Osteocyte (in vitro differentiated cells): ENCODE results near the gene WNT3A. TPM values are rescaled to one million over a fixed set of nuclear protein-coding genes. Genes with fewer than 3 reads are reported as not detected.

ENCODE experiments used
- DNase-seq: peaks from one replicate; pipeline ENCODE4 v3.0.0; 2021; ENCODE audit warnings: mixed read lengths; ENCODE audit not compliant: unreplicated experiment; ENCODE audit errors: extremely low spot score
- H3K27ac Mint-ChIP-seq: one replicate; pipeline ENCODE4 v1.8.0; 2021; ENCODE audit warnings: mild to moderate bottlenecking, mixed read lengths; ENCODE audit not compliant: unreplicated experiment
- H3K27me3 Mint-ChIP-seq: one replicate; pipeline ENCODE4 v1.8.0; 2021; ENCODE audit warnings: mixed read lengths; ENCODE audit not compliant: unreplicated experiment
- H3K36me3 Mint-ChIP-seq: one replicate; pipeline ENCODE4 v1.8.0; 2021; ENCODE audit warnings: mixed read lengths; ENCODE audit not compliant: unreplicated experiment
- H3K4me1 Mint-ChIP-seq: one replicate; pipeline ENCODE4 v1.8.0; 2021; ENCODE audit warnings: mixed read lengths; ENCODE audit not compliant: unreplicated experiment
- H3K4me3 Mint-ChIP-seq: one replicate; pipeline ENCODE4 v1.8.0; 2021; ENCODE audit warnings: mild to moderate bottlenecking, moderate library complexity, mixed read lengths; ENCODE audit not compliant: unreplicated experiment
- H3K9me3 Mint-ChIP-seq: one replicate; pipeline ENCODE4 v1.8.0; 2021; ENCODE audit warnings: mixed read lengths; ENCODE audit not compliant: unreplicated experiment
- CTCF ChIP-seq: fragments of 200-600 bp; sonication (generic); IDR thresholded peaks from 2 replicates; pipeline ENCODE4 v1.5.0; 2021; ENCODE audit warnings: antibody characterized with exemption, mild to moderate bottlenecking, moderate library complexity
- total RNA-seq: library from RNA; stranded (reverse); gene quantifications from 2 replicates; pipeline ENCODE4 v1.2.1, GENCODE V29; 2021

Gene WNT3A
- total RNA-seq, 1 donor from 2014 or later = not detected

- Mint-ChIP-seq H3K36me3 (no peaks in the 10 kb centered on the region), H3K4me1 (no peaks in the 10 kb centered on the region), H3K27me3 (peaks cover 25% of the 10 kb centered on the region), H3K4me3 (no peak overlapping the region), H3K27ac (no peak overlapping the region), H3K9me3 (no peaks in the 10 kb centered on the region)
- no peak for DNase-seq
- TF ChIP-seq CTCF = no peak
These were observed 14.0 kb downstream of the WNT3A start for GRCh38 chr1:228020686-228021354.

GRCh38 chr1:228021355-228022030 is 14.7 kb downstream of the WNT3A start:
- DNase-seq = no peak
- no peak for TF ChIP-seq CTCF
- Mint-ChIP-seq H3K27ac (no peak overlapping the region), H3K36me3 (no peaks in the 10 kb centered on the region), H3K9me3 (no peaks in the 10 kb centered on the region), H3K27me3 (peaks cover 25% of the 10 kb centered on the region), H3K4me3 (no peak overlapping the region), H3K4me1 (no peaks in the 10 kb centered on the region)

GRCh38 chr1:228022571-228023293 is 15.9 kb downstream of the WNT3A start:
- Mint-ChIP-seq H3K4me3 (no peak overlapping the region), H3K36me3 (no peaks in the 10 kb centered on the region), H3K9me3 (no peaks in the 10 kb centered on the region), H3K4me1 (no peaks in the 10 kb centered on the region), H3K27ac (no peak overlapping the region), H3K27me3 (peaks cover 36% of the 10 kb centered on the region)
- TF ChIP-seq CTCF = no peak
- no peak for DNase-seq

GRCh38 chr1:228023294-228023639 is 16.5 kb downstream of the WNT3A start:
- no peaks in the 10 kb centered on the region for H3K4me1 Mint-ChIP-seq
- DNase-seq = no peak
- peaks cover 38% of the 10 kb centered on the region for H3K27me3 Mint-ChIP-seq
- H3K4me3 Mint-ChIP-seq = no peak overlapping the region
- no peaks in the 10 kb centered on the region for H3K36me3 Mint-ChIP-seq
- TF ChIP-seq CTCF = no peak
- H3K27ac Mint-ChIP-seq = no peak overlapping the region
- H3K9me3 Mint-ChIP-seq = no peaks in the 10 kb centered on the region

- Mint-ChIP-seq H3K27ac (no peak overlapping the region), H3K9me3 (peaks cover 10% of the 10 kb centered on the region), H3K27me3 (peaks cover 35% of the 10 kb centered on the region), H3K36me3 (peaks cover 2% of the 10 kb centered on the region), H3K4me3 (no peak overlapping the region), H3K4me1 (no peaks in the 10 kb centered on the region)
- no peak for TF ChIP-seq CTCF
- no peak for DNase-seq
These were observed 22.5 kb downstream of the WNT3A start for GRCh38 chr1:228029281-228029680.
